Retinal pigment epithelial cell (primary cell): Measurements from ENCODE around the gene VSIG10L.

Experiments used
- DNase-seq: peaks from one replicate; pipeline ENCODE4 v3.0.0-alpha.2; 2010; ENCODE audit warnings: low read depth
- H3K4me3 ChIP-seq: 2 replicates; pipeline ENCODE4 v1.5.1; 2011; ENCODE audit warnings: mild to moderate bottlenecking, low read length, control low read depth, moderate library complexity
- TF ChIP-seq, protein P1 (sequence below): conservative IDR thresholded peaks from 2 replicates; pipeline ENCODE4 v1.5.1; 2011; ENCODE audit warnings: low read depth, low read length, control low read depth, inconsistent platforms

VSIG10L gene

DNA sequence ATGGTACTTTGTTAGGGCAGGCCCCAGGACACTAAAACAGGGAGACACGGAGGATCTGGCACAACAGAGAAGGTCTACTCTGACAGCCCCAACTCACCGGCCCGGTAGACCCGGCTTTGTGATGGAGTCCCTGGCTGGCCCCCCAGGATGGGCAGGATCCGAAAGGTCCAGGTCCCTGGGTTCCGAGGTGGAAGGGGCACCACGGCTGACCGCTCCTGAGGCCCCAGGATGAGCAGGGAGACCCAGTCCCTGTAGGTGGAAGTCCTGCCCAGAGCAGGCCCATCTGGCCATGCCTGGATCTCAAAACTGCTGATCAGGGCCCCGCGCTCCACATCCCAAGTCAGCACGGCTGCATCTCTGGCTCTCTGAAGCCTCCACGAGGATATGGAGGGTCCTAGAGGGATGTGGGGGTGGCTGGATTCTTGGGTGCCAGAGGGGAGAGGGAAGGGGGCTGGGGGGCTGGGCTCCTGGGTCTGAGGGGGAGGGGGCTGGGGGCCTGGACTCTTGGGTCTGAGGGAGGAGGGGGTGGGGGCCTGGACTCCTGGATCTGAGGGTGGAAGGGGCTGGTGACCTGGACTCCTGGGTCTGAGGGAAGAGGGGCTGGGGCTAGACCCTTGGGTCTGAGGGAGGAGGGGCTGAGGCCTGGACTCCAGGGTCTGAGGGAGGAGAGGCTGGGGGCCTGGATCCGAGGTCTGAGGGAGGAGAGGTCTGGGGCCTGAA is 4.6 kb downstream of the VSIG10L start:
- H3K4me3 ChIP-seq: no peak overlapping the region

DNA sequence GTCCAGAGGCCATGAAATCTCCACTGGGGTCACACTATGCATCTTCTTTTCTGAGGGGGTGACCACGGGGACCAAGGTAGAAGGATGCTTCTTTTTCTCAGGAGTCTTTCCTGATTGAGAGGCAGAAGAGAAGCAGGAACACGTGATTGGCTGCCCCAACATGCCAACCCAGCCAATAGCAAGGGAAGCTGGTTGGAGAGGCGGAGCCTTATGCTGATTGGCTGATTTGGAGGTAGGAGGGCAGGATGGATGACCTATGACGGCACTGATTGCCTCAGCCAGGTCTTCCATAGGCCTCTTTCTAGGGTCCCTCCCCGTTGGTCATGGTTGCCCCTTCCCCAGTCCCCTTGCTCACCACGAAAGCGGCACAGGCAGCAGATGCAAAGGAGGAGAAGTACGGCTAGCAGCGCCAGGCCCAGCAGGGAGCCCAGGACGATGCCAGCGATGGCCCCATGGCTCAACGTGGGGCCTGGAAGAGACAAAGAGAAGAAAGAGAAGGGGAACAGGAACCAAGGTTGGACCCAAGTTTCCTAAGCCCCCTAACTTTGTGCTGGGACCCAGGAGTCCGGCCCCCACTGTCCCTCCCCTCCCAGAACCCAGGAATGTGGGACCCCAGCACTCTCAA is 8.0 kb downstream of the VSIG10L start:
- DNase-seq: no peak
- TF ChIP-seq, protein P1, sequence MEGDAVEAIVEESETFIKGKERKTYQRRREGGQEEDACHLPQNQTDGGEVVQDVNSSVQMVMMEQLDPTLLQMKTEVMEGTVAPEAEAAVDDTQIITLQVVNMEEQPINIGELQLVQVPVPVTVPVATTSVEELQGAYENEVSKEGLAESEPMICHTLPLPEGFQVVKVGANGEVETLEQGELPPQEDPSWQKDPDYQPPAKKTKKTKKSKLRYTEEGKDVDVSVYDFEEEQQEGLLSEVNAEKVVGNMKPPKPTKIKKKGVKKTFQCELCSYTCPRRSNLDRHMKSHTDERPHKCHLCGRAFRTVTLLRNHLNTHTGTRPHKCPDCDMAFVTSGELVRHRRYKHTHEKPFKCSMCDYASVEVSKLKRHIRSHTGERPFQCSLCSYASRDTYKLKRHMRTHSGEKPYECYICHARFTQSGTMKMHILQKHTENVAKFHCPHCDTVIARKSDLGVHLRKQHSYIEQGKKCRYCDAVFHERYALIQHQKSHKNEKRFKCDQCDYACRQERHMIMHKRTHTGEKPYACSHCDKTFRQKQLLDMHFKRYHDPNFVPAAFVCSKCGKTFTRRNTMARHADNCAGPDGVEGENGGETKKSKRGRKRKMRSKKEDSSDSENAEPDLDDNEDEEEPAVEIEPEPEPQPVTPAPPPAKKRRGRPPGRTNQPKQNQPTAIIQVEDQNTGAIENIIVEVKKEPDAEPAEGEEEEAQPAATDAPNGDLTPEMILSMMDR: no peak

More for the DNA sequence above, 4.6 kb downstream of the VSIG10L start:
- TF ChIP-seq, protein P1: no peak
- no peak for DNase-seq

DNA sequence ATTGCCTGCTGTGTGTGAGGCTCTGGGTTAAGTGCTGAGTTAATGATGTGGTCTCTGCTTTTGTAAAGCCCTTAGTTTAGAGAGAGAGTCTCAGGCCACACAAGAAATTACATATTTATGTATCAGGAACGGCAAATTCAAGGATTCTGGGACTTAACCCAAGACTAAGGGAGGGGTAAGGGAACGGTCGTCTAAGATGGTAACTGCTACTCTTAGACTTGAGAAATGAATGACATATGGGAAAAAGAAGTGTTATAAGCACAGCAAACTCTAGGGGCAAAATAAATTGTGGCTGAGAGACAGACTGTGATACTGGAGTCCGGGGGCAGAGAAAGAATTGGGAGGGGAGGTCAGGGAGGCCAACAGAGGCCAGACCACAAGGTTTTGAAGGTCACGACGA is 10.2 kb downstream of the VSIG10L start:
- DNase-seq: no peak
- TF ChIP-seq, protein P1: no peak

More for the DNA sequence above, 8.0 kb downstream of the VSIG10L start:
- H3K4me3 ChIP-seq: no peak overlapping the region

DNA sequence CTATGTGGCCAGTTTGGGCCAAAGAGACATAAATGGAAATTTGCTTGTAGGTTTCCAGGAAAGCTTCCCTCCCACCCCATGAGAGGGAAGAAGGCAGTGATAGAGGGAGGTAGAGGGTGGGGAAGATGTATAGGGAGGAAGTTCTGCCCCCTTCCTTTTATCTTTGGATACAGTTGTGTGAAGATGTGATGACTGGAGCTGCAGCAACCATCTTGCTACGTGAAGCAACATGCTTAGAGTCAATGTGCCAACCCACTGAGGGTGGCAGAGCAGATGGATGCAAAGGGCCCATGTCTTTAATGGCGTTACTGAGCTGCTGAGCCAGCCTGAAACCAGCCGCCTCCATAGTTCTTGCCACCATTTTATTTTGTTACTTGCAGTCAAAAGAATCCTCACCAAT is 10.7 kb downstream of the VSIG10L start:
- no peak overlapping the region for H3K4me3 ChIP-seq
- DNase-seq: no peak
- TF ChIP-seq, protein P1: no peak

More for the DNA sequence above, 10.2 kb downstream of the VSIG10L start:
- no peak overlapping the region for H3K4me3 ChIP-seq

DNA sequence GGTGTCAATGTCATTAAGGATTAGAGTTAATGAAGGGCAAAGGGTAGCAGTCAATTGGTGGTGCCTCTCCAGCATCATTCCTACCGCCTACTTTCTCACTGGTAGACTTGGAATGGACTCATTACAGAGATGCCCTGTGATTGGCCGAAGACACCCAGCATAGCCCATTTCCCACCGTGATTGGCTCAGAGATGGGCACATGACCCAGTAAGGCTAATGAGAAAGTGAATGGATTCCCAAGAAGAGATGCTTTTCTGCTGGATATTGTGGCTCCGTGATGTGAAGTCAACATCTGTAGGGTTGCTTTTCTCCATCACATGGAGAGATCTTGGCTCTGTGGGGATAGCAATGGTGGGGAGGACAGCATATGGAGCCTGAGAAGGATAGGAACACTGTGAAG is 11.6 kb downstream of the VSIG10L start:
- no peak for DNase-seq
- TF ChIP-seq, protein P1: no peak
- H3K4me3 ChIP-seq: no peak overlapping the region

DNA sequence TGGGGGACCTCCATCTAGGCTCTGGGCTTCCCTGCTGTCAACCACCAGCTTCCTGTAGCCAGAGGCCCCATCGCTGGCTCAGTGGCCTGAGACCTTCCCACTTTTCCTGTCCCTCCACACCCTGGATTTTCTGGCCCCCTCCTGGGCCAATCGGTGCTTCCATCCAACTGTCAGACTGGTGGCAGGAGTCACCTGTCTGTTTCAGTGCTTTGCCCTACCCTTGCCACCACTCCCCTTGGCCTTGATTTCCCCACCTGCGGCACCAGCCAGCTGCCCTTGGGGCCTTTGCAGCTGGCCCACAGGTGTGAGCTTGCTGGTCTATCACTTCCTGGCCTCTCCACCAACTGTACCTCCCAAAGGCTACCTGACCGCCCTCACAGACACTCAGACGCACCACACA is 12.5 kb downstream of the VSIG10L start:
- no peak for DNase-seq
- H3K4me3 ChIP-seq: no peak overlapping the region
- TF ChIP-seq, protein P1: no peak
